Activated naive CD4-positive, alpha-beta T cell treated with anti-CD3 and anti-CD28 coated beads, Interleukin-2, amount 50 U/mL, for 72 hours (primary cell): ENCODE results near the gene TPK1. TPM values are rescaled to one million over a fixed set of nuclear protein-coding genes. Genes with fewer than 3 reads are reported as not detected.
"Not testable (repeated sequence)": the region's sequence is repeated elsewhere in the genome, so short reads cannot be mapped to it uniquely, and the experiment has no call there.

Source experiments
- ATAC-seq, 2 donors: fragments of 150-1000 bp; cut with Tn5 transposase; 2 replicates each; pipeline ENCODE4 v1.10.0; 2021; ENCODE audit warnings: mild to moderate bottlenecking in 2 of 2, moderate library complexity in 2 of 2
- DNase-seq, 2 donors: peaks; one replicate each; pipeline ENCODE4 v3.0.0; 2021 to 2022; ENCODE audit warnings: low spot score in 2 of 2
- H3K27ac Mint-ChIP-seq, 2 donors: one replicate each; pipeline ENCODE4 v1.8.0; 2022; ENCODE audit warnings: mild to moderate bottlenecking in 2 of 2, mixed read lengths in 2 of 2
- H3K36me3 Mint-ChIP-seq, 2 donors: one replicate each; pipeline ENCODE4 v1.8.0; 2022; ENCODE audit warnings: mixed read lengths in 2 of 2
- H3K9me3 Mint-ChIP-seq, 2 donors: one replicate each; pipeline ENCODE4 v1.8.0; 2022; ENCODE audit warnings: mixed read lengths in 2 of 2
- total RNA-seq, 2 donors: library from RNA; stranded (reverse); gene quantifications; one replicate each; pipeline ENCODE4 v1.2.3, GENCODE V29; 2022

The TPK1 gene
- total RNA-seq, 2 donors from 2014 or later = 20.8 to 23.1 TPM

DNA sequence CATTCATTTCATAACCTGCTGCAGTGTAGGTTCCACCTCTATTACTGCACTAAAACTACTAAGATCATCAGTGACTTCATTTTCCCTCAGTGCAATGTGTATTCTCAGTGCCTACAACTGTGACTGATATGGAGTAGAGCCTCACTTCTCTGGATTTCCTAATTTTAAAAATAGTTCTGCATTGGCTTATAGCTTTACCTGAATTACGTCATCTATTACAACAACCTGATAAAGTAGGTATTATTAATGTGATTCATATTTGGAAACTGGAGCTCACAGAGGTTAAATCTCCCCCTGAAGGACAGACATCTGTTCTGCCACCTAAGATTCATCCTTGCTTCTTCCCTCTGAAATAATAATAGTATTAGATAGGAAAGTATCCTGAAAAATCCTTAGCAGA, 361.5 kb downstream of the TPK1 start:
- no peaks in the 10 kb centered on the region for H3K36me3 Mint-ChIP-seq
- no peak for ATAC-seq
- no peak overlapping the region for H3K27ac Mint-ChIP-seq
- peaks cover 5% of the 10 kb centered on the region in 2 donors for H3K9me3 Mint-ChIP-seq
- no peak for DNase-seq

GRCh38 chr7:144473908-144474307, 361.9 kb downstream of the TPK1 start:
- ATAC-seq (no peak), DNase-seq (no peak)
- H3K27ac Mint-ChIP-seq = no peak overlapping the region
- peaks cover 5% of the 10 kb centered on the region in 2 donors for H3K9me3 Mint-ChIP-seq
- peaks cover 2% of the 10 kb centered on the region in 2 donors for H3K36me3 Mint-ChIP-seq

GRCh38 chr7:144470078-144470477, 365.8 kb downstream of the TPK1 start:
- DNase-seq (no peak), ATAC-seq (peak in 1 of 2 donors; percentile 43)
- Mint-ChIP-seq H3K9me3 (peaks cover 9 to 20% of the 10 kb centered on the region in 2 donors), H3K27ac (no peak overlapping the region), H3K36me3 (peaks cover 21 to 25% of the 10 kb centered on the region in 2 donors)

DNA sequence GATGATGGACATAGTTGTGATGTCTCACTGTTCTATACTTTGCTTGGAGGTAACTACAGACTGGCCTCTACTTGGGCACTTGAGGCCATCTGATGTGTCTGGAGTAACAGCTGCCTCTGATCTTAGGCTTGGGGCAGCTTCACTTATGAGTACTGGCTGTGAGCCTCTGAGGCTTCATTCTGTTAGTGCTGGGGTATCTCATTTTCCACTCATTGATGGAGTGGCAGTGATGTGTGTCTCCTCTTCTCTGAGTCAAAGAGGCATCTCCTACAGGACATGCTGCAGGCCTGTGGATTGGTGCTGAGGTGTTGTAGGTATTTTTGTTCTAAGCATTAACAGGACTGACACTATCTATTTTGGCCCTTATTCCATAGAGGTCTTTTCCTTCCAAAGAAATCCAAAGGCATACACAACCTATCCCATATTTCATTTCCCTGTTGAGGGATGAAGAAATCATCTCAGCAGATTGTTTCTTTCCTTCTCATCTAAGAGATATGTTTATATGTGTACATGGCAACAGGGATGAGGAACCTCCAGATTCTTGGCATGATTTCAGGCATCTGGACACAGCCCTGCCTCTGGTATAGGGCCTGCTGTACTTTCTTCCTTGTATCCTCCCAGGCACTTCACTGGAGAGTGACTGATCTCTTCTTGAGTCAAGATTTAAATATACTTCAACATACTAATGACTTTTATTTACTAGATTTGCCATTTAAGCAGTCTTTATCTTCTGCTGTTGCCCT, 366.7 kb downstream of the TPK1 start:
- Mint-ChIP-seq H3K9me3 (peaks cover 8 to 22% of the 10 kb centered on the region in 2 donors), H3K27ac (no peak overlapping the region), H3K36me3 (peaks cover 30 to 33% of the 10 kb centered on the region in 2 donors)
- no peak for DNase-seq
- no peak for ATAC-seq

GRCh38 chr7:144459635-144460034, 376.2 kb downstream of the TPK1 start:
- Mint-ChIP-seq H3K27ac (no peak overlapping the region), H3K9me3 (peaks cover 23 to 46% of the 10 kb centered on the region in 2 donors), H3K36me3 (peaks cover 51 to 60% of the 10 kb centered on the region in 2 donors)
- ATAC-seq (no peak), DNase-seq (no peak)

DNA sequence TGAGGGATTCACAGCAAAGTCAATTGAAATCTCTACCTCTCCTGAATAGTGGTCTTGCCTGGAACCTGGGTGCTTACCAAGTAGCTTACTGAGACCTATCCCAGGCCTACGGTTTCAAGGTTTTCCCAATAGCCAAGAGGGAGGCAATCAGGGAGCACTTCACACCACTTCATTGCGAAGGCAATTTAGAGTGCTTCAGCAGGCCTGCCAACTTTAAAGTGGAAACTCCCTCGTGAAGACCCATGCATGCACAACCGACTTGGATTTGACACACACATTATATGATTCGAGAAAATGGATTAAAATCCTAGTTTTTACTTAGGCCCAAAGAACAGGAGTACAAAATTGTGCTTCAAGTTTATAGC, 380.8 kb downstream of the TPK1 start:
- ATAC-seq (no peak), DNase-seq (no peak)
- Mint-ChIP-seq H3K9me3 (peaks cover 5 to 23% of the 10 kb centered on the region in 2 donors), H3K36me3 (peaks cover 16 to 33% of the 10 kb centered on the region in 2 donors), H3K27ac (no peak overlapping the region)

GRCh38 chr7:144454256-144455039, 381.4 kb downstream of the TPK1 start:
- H3K9me3 Mint-ChIP-seq = peaks cover 0 to 17% of the 10 kb centered on the region in 2 donors
- H3K36me3 Mint-ChIP-seq = peaks cover 10 to 27% of the 10 kb centered on the region in 2 donors
- no peak for ATAC-seq
- no peak overlapping the region for H3K27ac Mint-ChIP-seq
- no peak for DNase-seq

- no peak for DNase-seq
- H3K36me3 Mint-ChIP-seq = peaks cover 4 to 22% of the 10 kb centered on the region in 2 donors
- no peak for ATAC-seq
- peaks cover 0 to 10% of the 10 kb centered on the region in 2 donors for H3K9me3 Mint-ChIP-seq
- no peak overlapping the region for H3K27ac Mint-ChIP-seq
These were observed 383.8 kb downstream of the TPK1 start for GRCh38 chr7:144452064-144452463.

DNA sequence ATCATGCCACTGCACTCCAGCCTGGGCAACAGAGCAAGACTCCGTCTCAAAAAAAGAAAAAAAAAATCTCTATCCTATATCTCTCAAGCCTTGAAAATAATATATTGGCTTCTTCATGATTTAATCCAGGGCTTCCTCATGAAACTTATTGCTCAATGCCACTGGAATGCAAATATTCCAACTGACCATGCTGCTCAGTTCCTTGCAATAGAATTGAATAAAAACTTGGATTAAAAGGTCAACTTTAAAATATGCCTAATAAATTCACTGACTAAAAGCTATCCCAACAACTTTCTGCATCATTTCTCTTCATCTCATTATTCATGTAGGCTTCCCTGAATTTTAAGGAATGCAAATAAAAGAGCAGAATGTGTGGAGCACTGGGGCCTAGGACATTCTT, 390.3 kb downstream of the TPK1 start:
- DNase-seq (no peak), ATAC-seq (no peak)
- Mint-ChIP-seq H3K9me3 (no peaks in the 10 kb centered on the region), H3K27ac (no peak overlapping the region), H3K36me3 (no peaks in the 10 kb centered on the region)

DNA sequence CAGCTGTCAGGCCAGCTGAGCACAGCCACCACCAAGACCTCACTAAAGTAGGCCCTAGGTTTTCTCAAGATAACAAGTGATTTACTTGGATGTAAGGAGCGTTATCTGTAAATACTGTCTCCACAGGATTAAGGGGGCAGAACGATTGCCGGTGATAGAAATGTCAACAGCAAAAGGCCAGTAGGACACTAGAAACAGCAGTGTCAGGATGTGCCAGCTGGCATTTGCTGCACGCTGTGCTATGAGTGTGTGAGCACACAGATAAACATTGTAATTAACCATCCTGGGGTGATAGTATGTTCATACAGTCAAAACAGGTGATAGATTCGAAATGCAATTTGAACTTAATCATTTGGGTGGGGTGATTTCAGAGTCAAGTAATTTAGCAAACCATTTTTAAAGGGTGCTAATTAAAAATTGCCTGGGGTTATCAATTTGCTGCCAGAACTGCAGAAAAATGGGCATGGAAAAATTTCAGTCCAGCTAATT, 396.1 kb downstream of the TPK1 start:
- Mint-ChIP-seq H3K36me3 (no peaks in the 10 kb centered on the region), H3K27ac (no peak overlapping the region), H3K9me3 (no peaks in the 10 kb centered on the region)
- no peak for DNase-seq
- ATAC-seq = no peak

DNA sequence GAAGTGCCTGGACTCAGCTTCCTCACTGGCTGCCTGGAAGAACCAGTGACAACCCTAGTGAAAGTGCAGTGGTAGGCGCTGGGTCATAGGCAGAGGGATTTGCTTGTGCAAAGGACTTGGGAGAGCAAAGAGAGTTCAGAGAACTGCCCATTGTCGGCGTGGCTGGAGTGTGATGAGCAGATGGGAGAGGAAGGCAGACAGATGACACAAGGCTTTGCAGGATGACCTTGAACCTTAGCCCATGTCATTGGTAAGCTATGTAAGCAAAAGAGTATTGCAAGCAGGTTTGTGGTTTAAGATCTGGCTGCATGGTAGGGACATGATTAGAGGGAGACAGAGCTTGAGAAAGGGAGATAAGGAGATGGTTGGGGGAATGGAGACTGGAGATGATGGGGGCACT, 397.1 kb downstream of the TPK1 start:
- no peaks in the 10 kb centered on the region for H3K36me3 Mint-ChIP-seq
- no peaks in the 10 kb centered on the region for H3K9me3 Mint-ChIP-seq
- no peak overlapping the region for H3K27ac Mint-ChIP-seq
- DNase-seq = no peak
- no peak for ATAC-seq

GRCh38 chr7:144437370-144438191, 398.3 kb downstream of the TPK1 start:
- Mint-ChIP-seq H3K27ac (no peak overlapping the region), H3K9me3 (no peaks in the 10 kb centered on the region), H3K36me3 (no peaks in the 10 kb centered on the region)
- ATAC-seq (peak; percentile 44 to 71), DNase-seq (peak in 1 of 2 donors; percentile 66)

- no peaks in the 10 kb centered on the region for H3K9me3 Mint-ChIP-seq
- no peaks in the 10 kb centered on the region for H3K36me3 Mint-ChIP-seq
- no peak for ATAC-seq
- no peak overlapping the region for H3K27ac Mint-ChIP-seq
- no peak for DNase-seq
These were observed 399.4 kb downstream of the TPK1 start for GRCh38 chr7:144436500-144436899.

- ATAC-seq (no peak), DNase-seq (no peak)
- H3K36me3 Mint-ChIP-seq = peaks cover 29 to 32% of the 10 kb centered on the region in 2 donors
- H3K27ac Mint-ChIP-seq = no peak overlapping the region
- H3K9me3 Mint-ChIP-seq = peaks cover 19 to 30% of the 10 kb centered on the region in 2 donors
These were observed 407.4 kb downstream of the TPK1 start for GRCh38 chr7:144428431-144428830.

- not testable (repeated sequence) for DNase-seq, ATAC-seq, H3K27ac Mint-ChIP-seq
- Mint-ChIP-seq H3K36me3 (peaks cover 29 to 32% of the 10 kb centered on the region in 2 donors), H3K9me3 (peaks cover 19 to 30% of the 10 kb centered on the region in 2 donors)
These were observed 408.3 kb downstream of the TPK1 start for GRCh38 chr7:144427539-144427938.

GRCh38 chr7:144418931-144419330, 416.9 kb downstream of the TPK1 start:
- not testable (repeated sequence) for H3K9me3 Mint-ChIP-seq, DNase-seq, H3K36me3 Mint-ChIP-seq, H3K27ac Mint-ChIP-seq, ATAC-seq

- H3K9me3 Mint-ChIP-seq = no peaks in the 10 kb centered on the region
- no peaks in the 10 kb centered on the region for H3K36me3 Mint-ChIP-seq
- no peak for DNase-seq
- no peak for ATAC-seq
- H3K27ac Mint-ChIP-seq = no peak overlapping the region
These were observed 419.5 kb downstream of the TPK1 start for GRCh38 chr7:144416341-144416740.
